RWPE1 (cell line): ENCODE results near the gene MTMR6.

Experiments
- CTCF ChIA-PET: fragments of 350-600 bp; sonication (Branson Sonifier 250); formaldehyde crosslinking; extraction: SDS; loops from one replicate; lab custom pipeline; 2021; lab: Yijun Ruan, JAX
- POLR2A ChIA-PET: fragments of 400-600 bp; formaldehyde crosslinking; extraction: SDS; loops from one replicate; lab custom pipeline; 2020; ENCODE audit warnings: antibody characterized with exemption; ENCODE audit not compliant: low non-redundant PET; lab: Yijun Ruan, JAX
- DNase-seq: peaks from one replicate; pipeline ENCODE4 v3.0.0; 2012; ENCODE audit warnings: low spot score
- H3K27ac ChIP-seq: fragments of 450-650 bp; 2 replicates; pipeline ENCODE4 v1.5.1; 2017
- CTCF ChIP-seq: fragments of 450-650 bp; conservative IDR thresholded peaks from 2 replicates; pipeline ENCODE4 v1.5.1; 2017; ENCODE audit warnings: low read depth, mild to moderate bottlenecking

Gene MTMR6

GRCh38 chr13:25281193-25281934 lies 5.9 kb downstream of the MTMR6 start:
- no peak for DNase-seq
- ChIA-PET CTCF (no interaction called here), POLR2A (no interaction called here)
- TF ChIP-seq CTCF = no peak
- no peak overlapping the region for H3K27ac ChIP-seq

GRCh38 chr13:25280396-25280795 lies 6.9 kb downstream of the MTMR6 start:
- POLR2A ChIA-PET = no interaction called here
- no peak for TF ChIP-seq CTCF
- no peak for DNase-seq
- H3K27ac ChIP-seq = no peak overlapping the region
- CTCF ChIA-PET = no interaction called here

- CTCF ChIA-PET = no interaction called here
Measured at GRCh38 chr13:25276748-25277147, 10.5 kb downstream of the MTMR6 start.

GRCh38 chr13:25268561-25268960 lies 18.7 kb downstream of the MTMR6 start:
- no peak for DNase-seq
- CTCF ChIA-PET = interaction anchor here (0.8 kb wide), 1 partner anchor 19 kb away, joined by 5 read pairs; no protein-coding TSS in a partner anchor
- TF ChIP-seq CTCF = no peak
- H3K27ac ChIP-seq = no peak overlapping the region
- POLR2A ChIA-PET = no interaction called here

More at GRCh38 chr13:25276748-25277147, 10.5 kb downstream of the MTMR6 start:
- peak; percentile 10 for DNase-seq
- H3K27ac ChIP-seq = no peak overlapping the region
- POLR2A ChIA-PET = no interaction called here
- no peak for TF ChIP-seq CTCF

GRCh38 chr13:25267715-25268114 lies 19.6 kb downstream of the MTMR6 start:
- TF ChIP-seq CTCF = no peak
- POLR2A ChIA-PET = no interaction called here
- CTCF ChIA-PET = no interaction called here
- no peak overlapping the region for H3K27ac ChIP-seq
- DNase-seq = no peak

- no peak for DNase-seq
- no peak for TF ChIP-seq CTCF
- H3K27ac ChIP-seq = no peak overlapping the region
- CTCF ChIA-PET = interaction anchor here (0.6 kb wide), 1 partner anchor 24 kb away, joined by 4 read pairs; no protein-coding TSS in a partner anchor
- POLR2A ChIA-PET = no interaction called here
Measured at GRCh38 chr13:25266706-25267105, 20.6 kb downstream of the MTMR6 start.
